CD14-positive monocyte (primary cell): ENCODE results near the gene TMEM128. TPM values are rescaled to one million over a fixed set of nuclear protein-coding genes. Genes with fewer than 3 reads are reported as not detected.

Source experiments
- DNase-seq, 3 donors: peaks; one replicate each; pipeline ENCODE4 v3.0.0-alpha.2; 2011 to 2022
- H2AFZ ChIP-seq: 2 replicates; pipeline ENCODE4 v1.6.0; 2012; ENCODE audit warnings: mild to moderate bottlenecking, low read depth, low read length, inconsistent platforms; ENCODE audit not compliant: insufficient read depth, poor library complexity, severe bottlenecking
- H3K27ac ChIP-seq, 2 donors: 1 replicate in 1 of 2; 2 replicates in 1 of 2; pipeline ENCODE4 v1.5.1; 2012 to 2013; ENCODE audit warnings: low read length in 2 of 2, control low read depth in 1 of 2, inconsistent platforms in 1 of 2, low read depth in 1 of 2, mild to moderate bottlenecking in 1 of 2
- H3K27me3 ChIP-seq, 2 donors: one replicate each; pipeline versions ENCODE4 v1.6.0 to v1.6.1; 2011 to 2013; ENCODE audit warnings: low read length in 2 of 2; ENCODE audit not compliant: control insufficient read depth in 2 of 2, insufficient read depth in 2 of 2
- H3K36me3 ChIP-seq, 2 donors: replicated peaks in 1 of 2; 1 replicate in 1 of 2; 2 replicates in 1 of 2; pipeline versions ENCODE4 v1.5.1 to v1.6.1; 2012 to 2013; ENCODE audit warnings: low read length in 2 of 2, control low read depth in 1 of 2, inconsistent platforms in 1 of 2, mild to moderate bottlenecking in 1 of 2; ENCODE audit not compliant: insufficient read depth in 2 of 2, control insufficient read depth in 1 of 2
- H3K4me1 ChIP-seq, 2 donors: 1 replicate in 1 of 2; 2 replicates in 1 of 2; pipeline versions ENCODE4 v1.5.1 to v1.6.1; 2012 to 2013; ENCODE audit warnings: low read length in 2 of 2, control low read depth in 1 of 2, inconsistent platforms in 1 of 2, mild to moderate bottlenecking in 1 of 2, moderate library complexity in 1 of 2; ENCODE audit not compliant: insufficient read depth in 2 of 2, control insufficient read depth in 1 of 2
- H3K4me2 ChIP-seq: replicated peaks from 2 replicates; pipeline ENCODE3; 2012; ENCODE audit warnings: low read length, moderate library complexity, mild to moderate bottlenecking; ENCODE audit not compliant: poor library complexity, severe bottlenecking; ENCODE audit errors: extremely low read depth
- H3K4me3 ChIP-seq, 3 experiments: fragments of 200-600 bp in 1 of 3; sonication (generic) in 1 of 3; replicated peaks in 1 of 3; 1 replicate in 2 of 3; 2 replicates in 1 of 3; pipeline ENCODE4 v1.5.1; 2011 to 2013; ENCODE audit warnings: low read length in 3 of 3, mild to moderate bottlenecking in 3 of 3, control low read depth in 2 of 3, low read depth in 2 of 3, inconsistent platforms in 1 of 3, moderate library complexity in 1 of 3
- H3K79me2 ChIP-seq: 2 replicates; pipeline ENCODE4 v1.6.0; 2012; ENCODE audit warnings: mild to moderate bottlenecking, control low read depth, inconsistent platforms, low read length, moderate library complexity; ENCODE audit not compliant: insufficient read depth
- H3K9ac ChIP-seq: 2 replicates; pipeline ENCODE4 v1.6.0; 2017; ENCODE audit warnings: low read length, mild to moderate bottlenecking; ENCODE audit not compliant: insufficient read depth, poor library complexity, severe bottlenecking
- H3K9me3 ChIP-seq, 2 donors: replicated peaks in 1 of 2; 1 replicate in 1 of 2; 2 replicates in 1 of 2; pipeline versions ENCODE4 v1.5.1 to v1.6.1; 2012 to 2013; ENCODE audit warnings: low read length in 2 of 2, control low read depth in 1 of 2; ENCODE audit not compliant: control insufficient read depth in 1 of 2, insufficient read depth in 1 of 2
- H4K20me1 ChIP-seq: 2 replicates; pipeline ENCODE4 v1.6.0; 2012; ENCODE audit warnings: mild to moderate bottlenecking, low read length, control low read depth, moderate library complexity; ENCODE audit not compliant: insufficient read depth
- H3K27ac Mint-ChIP-seq, 7 donors: one replicate each; pipeline ENCODE4 v1.8.0; 2020; ENCODE audit warnings: mild to moderate bottlenecking in 7 of 7, mixed read lengths in 7 of 7, moderate library complexity in 6 of 7, inconsistent platforms in 2 of 7
- H3K27me3 Mint-ChIP-seq, 3 donors: one replicate each; pipeline ENCODE4 v1.8.0; 2021 to 2022; ENCODE audit warnings: low read depth in 3 of 3, mild to moderate bottlenecking in 3 of 3, mixed read lengths in 3 of 3, moderate library complexity in 3 of 3, inconsistent platforms in 1 of 3
- H3K36me3 Mint-ChIP-seq, 2 donors: one replicate each; pipeline ENCODE4 v1.8.0; 2020; ENCODE audit warnings: mixed read lengths in 2 of 2, inconsistent platforms in 1 of 2, mild to moderate bottlenecking in 1 of 2
- H3K4me1 Mint-ChIP-seq: one replicate; pipeline ENCODE4 v1.8.0; 2020; ENCODE audit warnings: mild to moderate bottlenecking, mixed read lengths
- H3K4me3 Mint-ChIP-seq, 2 donors: one replicate each; pipeline ENCODE4 v1.8.0; 2020; ENCODE audit warnings: mild to moderate bottlenecking in 2 of 2, mixed read lengths in 2 of 2, moderate library complexity in 1 of 2
- H3K9me3 Mint-ChIP-seq, 7 donors: one replicate each; pipeline ENCODE4 v1.8.0; 2020 to 2022; ENCODE audit warnings: mixed read lengths in 7 of 7, mild to moderate bottlenecking in 6 of 7, moderate library complexity in 6 of 7, inconsistent platforms in 2 of 7
- CTCF ChIP-seq: fragments of 200-600 bp; IDR thresholded peaks from one replicate; pipeline ENCODE4 v1.8.0; 2022; ENCODE audit warnings: antibody characterized with exemption, mild to moderate bottlenecking
- WGBS: methylation state at CpG from one replicate; pipeline ENCODE4 v1.1.5; 2013; ENCODE audit warnings: missing lambda C conversion rate; ENCODE audit not compliant: insufficient coverage; 5-methylcytosine and 5-hydroxymethylcytosine counted together
- intact Hi-C, 2 donors: fragments of 100-400 bp; cut with micrococcal nuclease; formaldehyde crosslinking; loops; one replicate each; pipeline versions ENCODE4 v1.15.0 to v1.15.1; 2023
- polyA plus RNA-seq, 3 donors: library from polyadenylated mRNA; depleted of rRNA in 1 of 3; unstranded in 2 of 3; stranded (reverse) in 1 of 3; fragments of 300-500 nt in 2 of 3; fragments of >200 nt in 1 of 3; fragmentation: Illumina TruSeq in 2 of 3; gene quantifications; 1 replicate in 2 of 3; 2 replicates in 1 of 3; pipeline ENCODE4 v1.2.3, GENCODE V29; 2012 to 2021

The TMEM128 gene
- polyA plus RNA-seq, 3 donors, result 11.4 to 35.1 (median 29.7) TPM

DNA sequence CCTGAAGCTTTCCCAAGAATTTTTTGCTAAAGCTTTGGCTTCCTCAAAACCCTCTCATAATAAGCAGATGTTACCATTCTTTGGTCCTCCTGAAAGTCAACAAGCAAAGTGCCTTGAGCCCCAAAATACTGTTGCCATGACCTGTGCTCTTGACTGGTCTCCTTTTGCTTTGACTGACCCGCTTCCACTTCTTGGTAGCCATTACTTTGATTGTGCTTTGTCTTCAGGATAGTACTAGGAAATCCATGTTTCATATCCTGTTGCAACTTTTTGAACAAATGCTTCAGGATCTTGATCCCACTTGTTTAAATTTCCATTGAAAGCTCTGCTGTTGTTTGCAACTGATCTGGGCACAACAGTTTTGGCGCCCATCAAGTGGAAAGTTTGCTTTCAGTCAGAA lies 14.4 kb downstream of the TMEM128 start:
- Histone ChIP-seq H3K4me3 (no peak overlapping the region), H3K4me1 (no peaks in the 10 kb centered on the region), H3K36me3 (peaks cover 15 to 32% of the 10 kb centered on the region in 2 donors), H3K27ac (no peak overlapping the region), H3K4me2 (no peak overlapping the region), H3K9ac (no peak overlapping the region), H2AFZ (no peak overlapping the region), H3K79me2 (no peaks in the 10 kb centered on the region), H3K27me3 (peaks cover under 1 to 10% of the 10 kb centered on the region in 2 donors), H4K20me1 (no peaks in the 10 kb centered on the region), H3K9me3 (peaks cover 9 to 11% of the 10 kb centered on the region in 2 donors)
- Mint-ChIP-seq H3K27ac (no peak overlapping the region), H3K9me3 (peaks cover 3 to 31% (median 20%) of the 10 kb centered on the region in 7 donors), H3K27me3 (peaks cover 13 to 21% (median 16%) of the 10 kb centered on the region in 3 donors), H3K36me3 (peaks cover 32 to 35% of the 10 kb centered on the region in 2 donors), H3K4me1 (peaks cover 4% of the 10 kb centered on the region), H3K4me3 (no peak overlapping the region)
- 100% methylated on average over 2 of the region's 2 CpGs for WGBS
- TF ChIP-seq CTCF, result no peak
- intact Hi-C loops, result no loop called here
- no peak for DNase-seq

GRCh38 chr4:4228356-4228668 lies 19.7 kb downstream of the TMEM128 start:
- 80% methylated on average over 1 of the region's 1 CpG for WGBS

More at GRCh38 chr4:4228356-4228668, 19.7 kb downstream of the TMEM128 start:
- Histone ChIP-seq H4K20me1 (no peaks in the 10 kb centered on the region), H3K79me2 (no peaks in the 10 kb centered on the region), H3K36me3 (no peaks in the 10 kb centered on the region), H3K27me3 (peaks cover 22 to 43% of the 10 kb centered on the region in 2 donors), H3K9ac (no peak overlapping the region), H3K4me2 (no peak overlapping the region), H3K9me3 (peaks cover 5 to 6% of the 10 kb centered on the region in 2 donors), H3K4me3 (no peak overlapping the region), H2AFZ (no peak overlapping the region), H3K4me1 (no peaks in the 10 kb centered on the region), H3K27ac (no peak overlapping the region)
- no peak for TF ChIP-seq CTCF
- peak overlapping the region in 1 of 2 donors; percentile 66 for H3K4me3 Mint-ChIP-seq
- DNase-seq, result no peak
- H3K27ac Mint-ChIP-seq, result no peak overlapping the region
- peaks cover 0 to 7% of the 10 kb centered on the region in 2 donors for H3K36me3 Mint-ChIP-seq
- H3K27me3 Mint-ChIP-seq, result peaks cover 57 to 74% (median 63%) of the 10 kb centered on the region in 3 donors
- peaks cover 9 to 37% (median 23%) of the 10 kb centered on the region in 7 donors for H3K9me3 Mint-ChIP-seq
- no peaks in the 10 kb centered on the region for H3K4me1 Mint-ChIP-seq
- intact Hi-C loops, result no loop called here
